ENCODE data around the gene LAMA2.
"Not testable (repeated sequence)": the region's sequence is repeated elsewhere in the genome, so short reads cannot be mapped to it uniquely, and the experiment has no call there.

LAMA2 gene

DNA sequence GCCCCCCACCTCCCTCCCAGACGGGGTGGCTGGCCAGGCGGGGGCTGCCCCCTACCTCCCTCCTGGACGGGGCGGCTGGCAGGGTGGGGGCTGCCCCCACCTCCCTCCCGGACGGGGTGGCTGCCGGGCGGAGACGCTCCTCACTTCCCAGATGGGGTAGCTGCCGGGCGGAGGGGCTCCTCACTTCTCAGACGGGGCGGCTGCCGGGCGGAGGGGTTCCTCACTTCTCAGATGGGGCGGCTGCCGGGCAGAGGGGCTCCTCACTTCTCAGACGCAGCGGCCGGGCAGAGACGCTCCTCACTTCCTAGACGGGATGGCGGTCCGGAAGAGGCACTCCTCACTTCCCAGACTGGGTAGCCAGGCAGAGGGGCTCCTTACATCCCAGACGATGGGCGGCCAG, 205.5 kb downstream of the LAMA2 start:
- DNase-seq (ENCODE audit: low spot score), result not testable (repeated sequence)

DNA sequence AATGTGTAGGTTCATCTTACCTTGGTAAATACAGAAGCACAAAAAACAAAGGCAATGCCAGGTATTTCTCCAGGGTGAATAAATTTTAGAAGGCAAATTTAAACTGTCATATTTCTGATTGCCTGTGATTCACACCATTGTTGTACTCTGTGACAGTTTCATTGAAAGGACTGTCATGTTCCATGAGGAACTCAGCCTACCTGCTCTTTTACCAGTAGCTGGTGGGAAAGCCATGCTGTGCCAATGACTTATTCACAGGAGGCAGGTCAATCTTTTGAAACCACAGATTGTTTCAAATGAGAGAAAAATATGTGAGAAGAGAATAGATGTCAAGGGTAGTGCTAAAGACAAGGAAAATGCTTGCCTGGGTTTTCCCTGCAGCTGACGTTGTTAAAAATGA, 206.4 kb downstream of the LAMA2 start:
- DNase-seq (ENCODE audit: low spot score), result no peak

DNA sequence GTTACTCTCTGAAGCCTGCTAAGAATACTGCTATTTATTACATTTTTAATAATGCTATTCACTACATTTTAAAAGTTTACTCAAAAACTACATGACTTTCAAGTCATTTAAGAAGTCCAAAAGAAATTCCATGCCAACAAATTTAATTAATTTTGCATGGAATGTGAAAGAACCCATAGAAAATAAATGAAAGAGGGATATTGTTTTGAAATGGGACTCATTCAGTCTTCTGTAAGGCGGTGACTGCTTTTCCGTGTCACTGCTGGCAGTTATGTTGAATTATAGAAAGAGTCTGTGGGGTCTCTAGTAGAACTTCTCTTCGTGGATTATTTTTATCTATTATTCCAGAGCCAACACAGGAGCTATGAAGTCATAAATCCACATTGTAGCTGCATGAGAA, 211.2 kb downstream of the LAMA2 start:
- DNase-seq (ENCODE audit: low spot score), result no peak

DNA sequence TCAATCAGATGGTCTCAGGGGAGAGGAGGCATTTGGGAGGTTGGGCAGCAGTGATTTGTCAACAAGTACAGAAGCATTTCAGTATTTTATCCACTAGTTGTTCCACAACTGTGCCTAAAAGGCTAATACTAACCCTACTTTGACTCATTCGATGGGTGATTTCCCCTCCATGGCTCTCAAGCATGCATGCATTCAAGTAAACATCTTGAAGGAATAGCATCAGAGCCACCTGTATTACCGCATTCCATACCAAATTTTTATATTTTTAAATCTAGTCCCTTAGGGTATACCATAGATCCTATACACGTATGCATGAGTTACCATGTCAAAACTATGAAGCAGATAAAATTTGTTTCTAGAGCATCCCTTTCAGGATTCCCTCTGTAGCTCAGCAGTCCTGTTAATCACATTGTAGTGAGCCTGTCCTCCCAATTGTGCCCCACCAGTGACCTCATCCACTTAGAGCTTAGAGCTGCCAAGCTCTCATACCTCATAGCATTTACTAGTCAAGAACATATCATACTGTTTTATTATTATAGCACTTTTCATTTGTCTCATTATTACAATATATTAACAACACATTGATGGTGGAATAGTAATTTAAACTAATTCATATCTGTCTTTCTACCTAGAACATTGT, 213.8 kb downstream of the LAMA2 start:
- no peak for DNase-seq (ENCODE audit: low spot score)

DNA sequence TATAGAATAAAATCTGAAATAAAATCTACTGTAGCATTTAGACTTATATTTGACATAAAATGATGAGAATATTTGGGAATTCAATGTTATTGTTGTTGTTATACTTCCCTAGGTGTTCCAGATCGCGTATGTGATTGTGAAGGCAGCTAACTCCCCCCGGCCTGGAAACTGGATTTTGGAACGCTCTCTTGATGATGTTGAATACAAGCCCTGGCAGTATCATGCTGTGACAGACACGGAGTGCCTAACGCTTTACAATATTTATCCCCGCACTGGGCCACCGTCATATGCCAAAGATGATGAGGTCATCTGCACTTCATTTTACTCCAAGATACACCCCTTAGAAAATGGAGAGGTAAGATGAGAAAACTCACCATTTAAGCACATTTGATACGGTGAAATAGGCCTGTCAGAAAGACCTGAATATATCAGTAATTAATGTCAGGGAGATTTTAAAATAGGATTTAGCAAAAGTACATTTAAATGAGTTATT, 215.2 kb downstream of the LAMA2 start:
- DNase-seq (ENCODE audit: low spot score), result no peak

DNA sequence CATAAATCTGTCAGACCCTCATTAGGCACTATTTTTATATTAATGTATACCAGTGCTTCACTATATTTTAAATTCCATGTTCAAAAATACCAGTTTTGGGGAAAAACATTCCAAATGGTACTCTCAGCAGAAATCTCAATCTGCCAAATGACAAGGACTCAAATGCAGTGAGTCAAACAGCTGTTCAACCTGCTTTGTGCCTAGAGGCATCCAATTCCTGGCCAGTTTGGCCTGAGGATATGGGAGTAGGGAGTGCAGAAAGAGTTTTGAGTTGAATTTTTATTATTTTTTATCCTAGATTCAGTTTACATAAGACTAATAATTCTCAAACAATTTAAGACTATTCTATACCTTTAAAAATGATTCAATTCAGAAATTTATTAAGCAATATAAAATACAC, 216.8 kb downstream of the LAMA2 start:
- DNase-seq (ENCODE audit: low spot score), result no peak

DNA sequence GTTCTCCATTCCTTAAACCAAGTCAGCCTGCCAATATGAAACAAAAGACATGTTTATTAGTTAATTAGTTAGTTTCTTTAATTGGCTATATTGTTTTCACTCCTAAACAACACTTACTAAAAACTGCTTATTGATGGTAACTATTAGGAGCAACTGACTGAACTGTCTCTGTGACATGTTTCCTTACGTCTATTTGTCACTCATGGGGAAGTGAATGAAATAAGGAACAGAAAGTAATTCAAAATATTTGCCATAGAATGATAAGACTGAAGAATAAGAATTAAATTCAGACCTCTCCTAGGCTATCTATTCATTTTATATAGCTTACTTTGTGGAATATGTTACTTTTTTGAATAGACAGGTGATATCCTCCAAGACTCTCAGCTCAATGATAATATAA, 217.2 kb downstream of the LAMA2 start:
- DNase-seq (ENCODE audit: low spot score), result no peak

DNA sequence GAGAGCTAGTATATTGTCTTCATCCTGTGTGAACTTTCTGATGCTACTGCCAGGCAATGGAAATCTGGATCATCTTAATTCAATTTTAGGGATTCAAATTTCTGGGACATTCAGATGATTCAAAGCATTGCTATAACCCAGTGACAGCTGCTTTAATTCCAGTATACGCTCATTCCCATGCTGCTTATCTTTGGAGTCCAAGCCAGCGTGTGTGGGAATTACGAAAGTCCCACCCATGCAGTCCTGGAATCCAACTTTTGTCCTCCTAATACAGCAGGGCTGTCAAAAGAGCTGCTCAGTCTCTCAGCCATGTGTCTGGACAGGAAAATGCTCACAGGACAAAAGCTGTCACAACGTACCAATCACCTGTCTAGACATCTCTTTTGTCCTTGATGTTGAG, 219.8 kb downstream of the LAMA2 start:
- no peak for DNase-seq (ENCODE audit: low spot score)

DNA sequence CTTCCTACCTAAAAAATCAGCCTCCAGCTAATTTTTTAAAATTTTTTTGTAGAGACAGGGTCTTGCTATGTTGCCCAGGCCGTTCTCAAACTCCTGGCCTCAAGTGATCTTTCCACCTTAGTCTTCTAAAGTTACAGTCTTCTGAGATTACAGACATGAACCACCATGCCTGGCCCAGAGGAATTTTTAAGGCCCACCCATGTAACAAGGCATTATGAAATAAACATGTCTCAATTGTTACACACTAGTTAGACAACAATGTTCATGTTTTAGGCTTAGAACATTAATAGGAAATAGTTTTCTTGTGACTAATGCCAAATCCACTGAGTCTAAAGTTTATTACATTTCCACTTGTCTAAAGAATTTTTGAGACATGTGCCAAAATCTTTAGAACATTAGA, 221.2 kb downstream of the LAMA2 start:
- DNase-seq (ENCODE audit: low spot score), result no peak

DNA sequence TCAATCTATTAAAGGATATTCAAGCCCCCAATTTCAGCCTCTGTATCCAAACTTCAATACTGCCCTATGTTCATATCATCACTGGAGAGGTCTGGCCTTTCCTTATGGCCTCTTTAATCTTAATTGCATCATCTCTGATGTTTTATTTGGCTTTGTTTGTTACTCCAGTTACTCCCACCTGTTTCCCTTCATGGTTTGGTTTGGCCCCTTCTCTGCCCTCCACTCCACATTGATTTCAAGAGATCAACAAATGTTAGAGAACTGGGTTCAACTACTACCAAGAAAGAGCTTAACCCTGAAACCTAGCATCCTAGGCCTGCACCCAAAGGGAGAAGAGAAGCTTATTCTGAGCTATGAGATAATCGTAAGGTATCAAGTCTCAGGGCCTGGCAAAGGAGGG, 221.6 kb downstream of the LAMA2 start:
- no peak for DNase-seq (ENCODE audit: low spot score)

DNA sequence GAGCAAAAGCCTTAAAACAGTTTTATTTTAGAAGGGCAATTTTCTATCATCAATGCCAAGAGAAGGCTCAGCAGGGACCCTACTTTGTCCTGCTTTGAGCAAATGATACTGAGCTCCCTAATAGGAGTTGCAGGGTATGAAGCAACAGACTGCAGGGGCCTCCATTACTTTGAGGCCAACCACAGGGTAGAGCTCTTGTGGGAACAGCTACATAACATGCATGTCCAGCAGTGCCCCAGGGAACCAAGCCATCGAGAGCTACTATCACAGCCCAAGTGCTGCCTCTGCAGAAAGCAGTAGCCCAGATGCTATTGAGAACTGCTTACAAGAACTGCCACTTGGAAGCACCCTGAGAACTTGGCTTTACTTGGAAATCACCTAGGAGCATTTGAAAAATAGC, 222.1 kb downstream of the LAMA2 start:
- DNase-seq (ENCODE audit: low spot score), result no peak

DNA sequence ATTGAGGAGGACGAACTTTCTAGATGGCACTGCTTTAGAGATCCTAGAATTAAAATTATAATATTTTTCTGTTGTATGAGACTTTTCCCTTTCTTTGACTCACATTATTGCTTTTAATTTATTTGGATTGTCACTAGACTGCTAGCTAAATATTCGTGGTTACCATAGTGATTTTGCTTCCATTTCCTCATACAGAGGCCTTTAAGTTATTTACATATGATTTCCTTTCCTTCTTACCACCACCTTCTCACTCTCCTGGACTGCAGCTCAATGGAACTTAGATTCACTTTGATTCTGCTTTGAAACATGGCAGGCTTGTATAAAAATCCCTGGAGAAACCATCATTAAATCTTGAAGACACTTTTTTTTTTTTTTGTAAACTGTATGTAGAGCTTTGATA, 222.9 kb downstream of the LAMA2 start:
- no peak for DNase-seq (ENCODE audit: low spot score)

DNA sequence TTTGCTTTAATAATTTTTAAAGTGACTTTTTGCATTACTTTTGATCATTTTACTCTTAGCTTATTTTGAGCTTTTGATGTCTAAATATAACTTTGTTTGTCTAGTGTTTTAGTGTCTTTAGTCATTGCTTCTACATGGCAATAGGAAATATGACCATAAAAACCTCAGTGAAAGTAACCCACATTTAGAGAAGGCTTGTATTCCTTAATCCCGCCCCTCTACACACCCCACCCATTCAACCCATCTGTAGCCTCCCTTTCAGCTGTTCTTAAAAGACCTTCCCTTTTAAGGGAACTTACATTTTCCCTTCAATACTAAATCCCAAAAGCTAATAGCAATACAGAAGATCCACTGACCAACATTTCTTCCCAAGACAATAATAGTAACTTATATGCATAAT, 225.4 kb downstream of the LAMA2 start:
- DNase-seq (ENCODE audit: low spot score), result no peak

DNA sequence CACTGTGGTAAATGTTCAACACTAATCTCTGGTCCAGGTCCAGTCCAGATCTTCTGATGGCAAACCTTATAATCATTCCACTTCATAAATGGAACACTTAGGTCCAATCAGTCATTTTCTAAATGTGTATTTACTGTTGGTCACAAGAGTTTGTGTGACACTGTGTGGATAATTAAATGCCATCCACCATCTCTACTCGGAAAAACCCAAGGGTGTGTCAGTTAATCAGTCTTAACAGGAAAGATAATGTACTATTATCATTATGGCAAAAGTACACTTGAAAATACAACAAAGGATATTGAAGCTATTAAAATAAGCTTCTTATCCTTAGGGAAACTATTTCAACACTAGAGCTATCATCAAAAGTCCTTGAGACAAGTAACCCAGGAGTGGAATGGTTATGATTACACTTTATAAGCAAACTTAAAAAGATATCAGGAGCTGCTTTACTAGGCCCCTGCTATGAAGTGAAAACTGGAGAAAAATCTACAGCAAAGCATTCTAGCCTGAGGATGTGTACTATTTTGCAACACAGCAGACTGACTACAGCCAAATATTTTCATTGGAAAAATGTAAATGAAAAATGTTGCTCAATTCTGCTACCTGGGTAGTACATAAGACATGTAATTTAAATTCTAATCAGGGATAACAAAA, 227.9 kb downstream of the LAMA2 start:
- no peak for DNase-seq (ENCODE audit: low spot score)

DNA sequence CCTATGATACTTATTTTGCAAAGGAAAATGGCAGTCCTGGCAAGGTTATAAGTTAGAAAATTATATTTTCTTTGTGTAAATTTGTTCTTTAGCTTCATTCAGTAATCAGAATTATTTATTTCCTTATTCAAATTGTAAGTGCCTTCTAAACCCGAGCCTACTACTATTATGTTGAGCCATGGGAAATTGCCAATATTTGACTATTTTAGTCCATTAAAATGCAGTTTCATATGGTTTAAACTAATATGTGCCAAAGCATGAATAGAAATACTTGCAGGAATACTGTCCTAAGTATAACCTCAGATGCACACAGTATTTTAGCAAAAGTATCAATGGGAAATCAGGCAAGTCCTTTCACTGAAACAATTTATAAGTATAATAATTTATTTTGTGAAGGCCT, 228.4 kb downstream of the LAMA2 start:
- DNase-seq (ENCODE audit: low spot score), result no peak

DNA sequence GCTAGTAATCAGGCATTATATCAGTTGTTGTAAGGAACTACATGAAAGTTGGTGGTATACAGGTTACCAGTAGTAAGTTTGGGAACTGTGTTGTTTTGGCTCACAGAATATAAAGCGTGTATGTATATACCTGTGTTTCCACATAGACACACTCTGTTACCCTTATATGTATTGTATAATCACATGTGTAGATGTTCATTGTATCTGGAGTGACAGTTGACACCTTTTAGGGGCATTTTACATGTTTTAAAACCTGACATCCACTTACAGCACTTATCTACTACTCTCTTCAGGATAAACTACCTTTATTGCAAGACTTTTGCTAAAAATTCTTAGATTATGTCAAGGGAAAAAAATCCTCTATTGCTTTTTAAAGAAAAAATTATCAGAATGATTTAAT, 228.9 kb downstream of the LAMA2 start:
- no peak for DNase-seq (ENCODE audit: low spot score)

DNA sequence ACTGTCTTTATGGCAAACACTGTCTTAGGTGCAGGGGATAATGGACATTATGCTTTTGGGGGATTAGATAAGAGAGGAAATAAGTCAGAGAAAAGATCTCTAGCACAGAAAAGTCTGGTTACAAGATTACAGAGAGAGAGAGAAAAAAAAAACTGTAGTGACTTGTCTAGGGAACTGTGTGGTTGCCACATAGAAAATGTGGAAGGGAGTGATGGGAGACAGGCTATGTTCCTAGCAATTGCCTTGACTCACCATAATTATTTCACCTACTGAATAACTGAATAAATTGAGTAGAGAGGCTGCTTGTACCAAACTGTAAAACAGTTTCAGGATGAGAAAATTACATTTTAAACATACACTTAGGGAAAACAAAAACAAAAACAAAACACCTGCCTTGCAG, 229.7 kb downstream of the LAMA2 start:
- DNase-seq (ENCODE audit: low spot score), result no peak

DNA sequence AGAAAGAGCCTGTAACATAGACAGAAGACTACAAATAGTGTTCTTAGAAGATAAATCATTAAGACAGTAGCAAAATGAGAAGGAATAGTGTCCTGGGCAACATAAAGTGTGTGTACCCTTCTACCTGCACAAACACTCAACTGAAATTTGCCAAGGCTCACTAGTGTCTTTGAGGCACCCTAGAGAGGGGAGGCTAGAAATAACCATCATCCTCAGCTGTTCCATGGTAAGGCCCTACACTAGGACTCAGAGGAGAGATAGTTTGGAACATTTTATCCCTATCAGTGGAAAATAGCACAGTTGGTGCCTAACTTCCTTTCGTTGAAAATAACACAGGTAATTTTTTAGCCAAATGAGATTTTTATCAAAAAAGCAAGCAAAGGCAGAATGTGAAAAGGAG, 230.7 kb downstream of the LAMA2 start:
- DNase-seq (ENCODE audit: low spot score), result no peak

DNA sequence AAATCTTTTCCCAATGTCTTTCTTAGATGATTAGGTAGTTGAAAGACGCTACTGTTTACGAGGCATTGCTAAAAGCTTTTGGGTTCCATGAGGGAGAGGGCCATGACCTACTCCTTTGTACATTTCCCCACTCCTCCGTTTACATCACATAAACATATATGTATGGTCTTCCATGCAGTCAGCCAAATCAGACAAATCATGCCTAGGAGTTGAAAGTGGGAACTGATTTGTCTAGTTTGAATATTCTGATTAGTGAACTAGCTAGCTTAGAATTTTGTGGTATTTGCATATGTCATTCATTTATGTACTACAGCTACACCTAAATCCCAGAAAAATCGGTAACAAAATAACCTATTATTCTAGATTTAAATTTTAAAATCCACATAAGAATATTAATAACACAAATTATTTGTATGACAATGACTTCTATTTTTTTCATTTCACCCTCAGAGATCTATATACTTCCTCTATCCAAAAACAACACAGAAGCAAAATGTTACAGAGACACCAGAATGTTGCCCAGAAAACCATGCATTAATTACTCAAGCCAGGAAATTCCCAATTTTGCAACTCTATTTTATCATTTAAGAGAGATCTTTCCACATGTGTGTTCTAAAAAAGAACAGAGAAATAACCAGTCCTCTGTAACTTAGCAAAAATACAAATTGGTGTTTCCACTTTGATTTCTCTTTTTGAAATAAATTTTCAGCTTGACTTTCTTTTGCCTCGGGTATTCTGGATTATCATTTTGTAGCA, 231.9 kb downstream of the LAMA2 start:
- no peak for DNase-seq (ENCODE audit: low spot score)

DNA sequence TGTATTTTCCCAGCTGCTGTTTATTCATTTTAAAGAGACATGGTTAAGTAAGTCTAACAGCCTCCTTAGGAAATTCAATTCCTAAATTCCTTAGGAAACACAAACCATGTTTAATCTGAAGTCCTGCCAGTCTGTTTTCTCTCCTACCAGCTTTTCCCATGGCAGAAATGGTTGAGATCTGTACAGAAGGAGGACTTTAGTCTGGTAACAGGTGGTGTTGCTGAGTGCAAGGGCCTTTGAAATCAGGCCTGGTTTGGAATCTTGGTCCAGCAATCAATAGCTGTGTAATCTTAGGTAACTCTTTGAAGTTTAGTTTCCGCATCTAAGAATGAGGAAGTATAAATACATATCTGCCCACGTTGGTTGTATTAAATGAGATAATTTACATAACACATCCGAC, 232.5 kb downstream of the LAMA2 start:
- DNase-seq (ENCODE audit: low spot score), result no peak

DNA sequence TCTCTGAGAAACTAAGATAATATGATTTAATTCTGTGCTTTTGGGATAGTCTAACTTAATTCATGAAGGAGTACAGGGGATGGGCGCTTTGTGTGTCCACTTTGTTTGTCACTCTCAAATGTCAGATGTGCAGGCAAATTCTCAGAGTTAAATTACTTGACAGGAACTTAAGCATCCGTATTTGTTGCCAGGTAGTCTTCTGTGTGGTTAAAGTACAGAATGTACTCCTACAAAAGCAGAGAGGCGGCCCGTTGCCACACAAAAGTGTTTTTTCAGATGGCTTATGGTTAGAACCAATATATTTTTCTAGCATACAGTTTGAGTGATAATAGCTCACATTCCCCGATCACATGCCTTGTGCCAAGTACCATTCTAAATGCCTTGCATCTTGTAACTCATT, 234.4 kb downstream of the LAMA2 start:
- DNase-seq (ENCODE audit: low spot score), result no peak

DNA sequence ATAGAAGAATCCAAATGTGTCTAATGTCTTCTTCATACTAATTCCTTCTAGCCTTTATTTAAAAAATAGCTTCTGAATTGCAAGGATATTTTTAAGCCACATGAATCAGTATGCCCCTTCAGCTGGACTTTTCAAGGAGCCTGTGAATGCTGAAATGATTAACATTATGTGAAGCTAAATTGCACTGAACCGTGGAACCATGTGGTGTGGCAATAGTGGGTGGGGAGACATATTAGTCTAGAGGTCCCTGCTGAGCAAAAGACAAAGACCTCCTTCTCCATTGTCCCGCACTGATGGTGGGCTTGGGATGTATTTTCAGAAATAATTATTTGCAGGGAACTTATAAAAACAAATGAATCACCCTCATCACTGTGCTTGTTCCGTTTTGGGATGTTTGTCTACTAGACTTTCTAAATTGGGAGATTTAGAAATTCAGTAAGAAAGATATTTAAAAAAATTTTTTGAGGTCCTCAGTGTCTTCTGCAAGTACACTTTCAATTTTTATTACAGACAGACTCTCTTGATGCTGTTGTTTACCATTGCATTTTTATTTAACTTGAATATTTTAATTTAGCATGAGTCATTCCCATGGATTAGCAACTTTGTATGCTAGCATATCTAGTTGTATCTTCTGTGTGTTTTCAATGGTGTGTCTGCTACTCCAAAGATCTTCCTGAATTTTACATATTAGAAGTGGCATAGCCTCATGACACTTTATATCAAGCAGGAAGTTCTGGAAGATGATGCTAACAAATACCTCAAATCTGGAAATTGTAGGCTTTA, 238.1 kb downstream of the LAMA2 start:
- DNase-seq (ENCODE audit: low spot score), result no peak

DNA sequence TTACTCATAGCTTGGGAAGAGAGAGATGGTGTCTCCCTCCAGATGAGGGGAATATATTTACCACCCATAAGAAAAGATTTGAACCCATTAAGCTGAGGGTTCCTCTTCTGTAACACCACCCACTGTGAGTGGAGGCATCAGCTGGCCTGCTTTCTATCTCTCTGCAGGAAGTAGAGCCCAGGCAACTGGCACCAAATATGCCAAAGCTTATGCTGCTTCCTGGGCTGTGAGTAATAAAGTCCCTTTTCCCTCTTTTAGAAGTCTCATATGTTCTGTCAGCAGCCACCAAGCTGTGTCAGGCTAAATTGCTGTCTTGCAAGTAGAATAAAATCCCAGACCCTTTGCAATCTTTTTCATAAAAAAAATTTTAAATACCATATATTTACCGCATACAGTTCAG, 241.4 kb downstream of the LAMA2 start:
- no peak for DNase-seq (ENCODE audit: low spot score)

Measured in HuH-7 (cell line).